ENCODE measurements around the gene PCDHGC3.

PCDHGC3 gene

DNA sequence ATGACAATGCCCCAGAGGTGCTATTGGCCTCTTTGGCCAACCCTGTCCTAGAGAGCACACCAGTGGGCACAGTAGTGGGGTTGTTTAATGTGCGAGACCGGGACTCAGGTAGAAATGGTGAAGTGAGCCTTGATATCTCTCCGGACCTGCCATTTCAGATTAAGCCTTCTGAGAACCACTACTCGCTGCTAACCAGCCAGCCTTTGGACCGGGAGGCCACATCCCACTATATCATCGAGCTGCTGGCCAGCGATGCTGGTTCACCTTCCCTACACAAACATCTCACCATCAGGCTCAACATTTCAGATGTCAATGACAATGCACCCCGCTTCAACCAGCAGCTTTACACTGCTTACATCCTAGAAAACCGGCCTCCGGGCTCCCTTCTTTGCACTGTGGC, 14.5 kb downstream of the PCDHGC3 start:
- no peak overlapping the region for H3K4me3 ChIP-seq (ENCODE audit: low read length)
- TF ChIP-seq, protein P1, sequence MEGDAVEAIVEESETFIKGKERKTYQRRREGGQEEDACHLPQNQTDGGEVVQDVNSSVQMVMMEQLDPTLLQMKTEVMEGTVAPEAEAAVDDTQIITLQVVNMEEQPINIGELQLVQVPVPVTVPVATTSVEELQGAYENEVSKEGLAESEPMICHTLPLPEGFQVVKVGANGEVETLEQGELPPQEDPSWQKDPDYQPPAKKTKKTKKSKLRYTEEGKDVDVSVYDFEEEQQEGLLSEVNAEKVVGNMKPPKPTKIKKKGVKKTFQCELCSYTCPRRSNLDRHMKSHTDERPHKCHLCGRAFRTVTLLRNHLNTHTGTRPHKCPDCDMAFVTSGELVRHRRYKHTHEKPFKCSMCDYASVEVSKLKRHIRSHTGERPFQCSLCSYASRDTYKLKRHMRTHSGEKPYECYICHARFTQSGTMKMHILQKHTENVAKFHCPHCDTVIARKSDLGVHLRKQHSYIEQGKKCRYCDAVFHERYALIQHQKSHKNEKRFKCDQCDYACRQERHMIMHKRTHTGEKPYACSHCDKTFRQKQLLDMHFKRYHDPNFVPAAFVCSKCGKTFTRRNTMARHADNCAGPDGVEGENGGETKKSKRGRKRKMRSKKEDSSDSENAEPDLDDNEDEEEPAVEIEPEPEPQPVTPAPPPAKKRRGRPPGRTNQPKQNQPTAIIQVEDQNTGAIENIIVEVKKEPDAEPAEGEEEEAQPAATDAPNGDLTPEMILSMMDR (IDR thresholded peaks at IDR 0.05; ENCODE audit: insufficient read depth, low read depth, low read length, missing control alignments) = no peak
- DNase-seq (ENCODE audit: low read depth) = no peak

DNA sequence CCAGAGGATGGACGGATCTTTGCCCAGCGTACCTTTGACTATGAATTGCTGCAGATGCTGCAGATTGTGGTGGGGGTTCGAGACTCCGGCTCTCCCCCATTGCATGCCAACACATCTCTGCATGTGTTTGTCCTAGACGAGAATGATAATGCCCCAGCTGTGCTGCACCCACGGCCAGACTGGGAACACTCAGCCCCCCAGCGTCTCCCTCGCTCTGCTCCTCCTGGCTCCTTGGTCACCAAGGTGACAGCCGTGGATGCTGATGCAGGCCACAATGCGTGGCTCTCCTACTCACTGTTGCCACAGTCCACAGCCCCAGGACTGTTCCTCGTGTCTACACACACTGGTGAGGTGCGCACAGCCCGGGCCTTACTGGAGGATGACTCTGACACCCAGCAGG, 15.0 kb downstream of the PCDHGC3 start:
- H3K4me3 ChIP-seq (ENCODE audit: low read length) = no peak overlapping the region
- no peak for DNase-seq (ENCODE audit: low read depth)
- TF ChIP-seq, protein P1 (IDR thresholded peaks at IDR 0.05; ENCODE audit: insufficient read depth, low read depth, low read length, missing control alignments) = no peak

DNA sequence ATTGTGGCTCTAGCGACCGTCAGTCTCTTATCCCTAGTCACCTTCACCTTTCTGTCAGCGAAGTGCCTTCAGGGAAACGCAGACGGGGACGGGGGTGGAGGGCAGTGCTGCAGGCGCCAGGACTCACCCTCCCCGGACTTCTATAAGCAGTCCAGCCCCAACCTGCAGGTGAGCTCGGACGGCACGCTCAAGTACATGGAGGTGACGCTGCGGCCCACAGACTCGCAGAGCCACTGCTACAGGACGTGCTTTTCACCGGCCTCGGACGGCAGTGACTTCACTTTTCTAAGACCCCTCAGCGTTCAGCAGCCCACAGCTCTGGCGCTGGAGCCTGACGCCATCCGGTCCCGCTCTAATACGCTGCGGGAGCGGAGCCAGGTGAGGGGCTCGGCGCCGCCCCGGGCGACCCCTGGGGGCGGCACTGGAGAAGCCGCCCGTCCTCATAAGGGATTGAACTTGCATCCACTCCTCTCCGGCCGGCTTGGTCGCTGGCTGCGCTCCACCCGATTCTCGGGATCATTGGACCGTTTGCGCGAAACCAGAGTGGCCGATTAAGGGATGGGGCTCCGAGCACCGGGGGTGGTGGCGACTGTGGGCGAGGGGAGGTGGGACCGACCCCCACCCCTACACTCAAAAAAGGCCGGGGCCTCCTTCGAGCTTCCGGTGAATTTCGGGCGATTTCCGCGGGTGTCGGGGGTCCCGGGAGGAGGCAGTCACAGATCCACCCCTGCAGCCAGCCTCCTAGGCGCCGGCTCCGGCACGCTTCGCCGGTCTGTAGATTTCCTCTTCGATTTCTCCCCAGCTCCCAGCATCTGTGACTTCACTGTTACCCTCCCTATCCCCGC, 15.8 kb downstream of the PCDHGC3 start:
- TF ChIP-seq, protein P1 (IDR thresholded peaks at IDR 0.05; ENCODE audit: insufficient read depth, low read depth, low read length, missing control alignments) = no peak
- no peak overlapping the region for H3K4me3 ChIP-seq (ENCODE audit: low read length)
- no peak for DNase-seq (ENCODE audit: low read depth)

DNA sequence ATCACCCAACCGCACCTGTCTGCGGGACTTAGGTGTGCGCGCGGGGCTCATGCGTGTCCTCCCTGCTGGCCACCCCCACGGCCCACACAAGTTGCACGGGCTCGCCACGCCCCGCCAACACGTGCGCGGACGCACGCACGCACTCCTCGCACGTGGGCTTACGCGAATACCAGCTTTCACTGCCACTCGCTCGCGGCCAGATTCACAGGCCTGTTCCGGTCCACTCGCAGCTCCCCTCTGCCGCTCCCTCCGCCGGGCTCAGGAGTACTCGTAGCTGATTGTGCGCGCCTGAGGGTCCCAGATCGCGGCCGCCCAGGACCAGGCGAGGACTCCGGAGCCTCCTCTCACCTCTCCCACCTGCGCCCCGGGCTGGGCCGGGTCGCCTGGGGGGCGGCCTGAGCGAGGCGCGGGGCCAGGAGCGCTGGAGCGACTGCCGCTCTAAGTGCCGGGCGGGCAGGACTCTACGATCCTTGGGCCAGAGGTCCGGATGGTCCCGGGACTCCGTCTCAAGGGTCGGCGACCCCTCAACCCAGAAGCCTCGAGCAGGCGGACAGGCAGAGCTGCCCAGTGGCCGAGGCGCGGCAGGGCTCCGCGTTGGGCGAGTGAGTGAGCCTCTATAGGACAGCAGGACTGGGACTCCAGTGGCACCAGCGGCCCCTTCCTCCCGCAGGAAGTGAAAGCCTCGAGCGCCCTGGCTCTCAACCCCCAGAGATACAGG, 16.6 kb downstream of the PCDHGC3 start:
- TF ChIP-seq, protein P1 (IDR thresholded peaks at IDR 0.05; ENCODE audit: insufficient read depth, low read depth, low read length, missing control alignments) = no peak
- no peak overlapping the region for H3K4me3 ChIP-seq (ENCODE audit: low read length)
- no peak for DNase-seq (ENCODE audit: low read depth)

DNA sequence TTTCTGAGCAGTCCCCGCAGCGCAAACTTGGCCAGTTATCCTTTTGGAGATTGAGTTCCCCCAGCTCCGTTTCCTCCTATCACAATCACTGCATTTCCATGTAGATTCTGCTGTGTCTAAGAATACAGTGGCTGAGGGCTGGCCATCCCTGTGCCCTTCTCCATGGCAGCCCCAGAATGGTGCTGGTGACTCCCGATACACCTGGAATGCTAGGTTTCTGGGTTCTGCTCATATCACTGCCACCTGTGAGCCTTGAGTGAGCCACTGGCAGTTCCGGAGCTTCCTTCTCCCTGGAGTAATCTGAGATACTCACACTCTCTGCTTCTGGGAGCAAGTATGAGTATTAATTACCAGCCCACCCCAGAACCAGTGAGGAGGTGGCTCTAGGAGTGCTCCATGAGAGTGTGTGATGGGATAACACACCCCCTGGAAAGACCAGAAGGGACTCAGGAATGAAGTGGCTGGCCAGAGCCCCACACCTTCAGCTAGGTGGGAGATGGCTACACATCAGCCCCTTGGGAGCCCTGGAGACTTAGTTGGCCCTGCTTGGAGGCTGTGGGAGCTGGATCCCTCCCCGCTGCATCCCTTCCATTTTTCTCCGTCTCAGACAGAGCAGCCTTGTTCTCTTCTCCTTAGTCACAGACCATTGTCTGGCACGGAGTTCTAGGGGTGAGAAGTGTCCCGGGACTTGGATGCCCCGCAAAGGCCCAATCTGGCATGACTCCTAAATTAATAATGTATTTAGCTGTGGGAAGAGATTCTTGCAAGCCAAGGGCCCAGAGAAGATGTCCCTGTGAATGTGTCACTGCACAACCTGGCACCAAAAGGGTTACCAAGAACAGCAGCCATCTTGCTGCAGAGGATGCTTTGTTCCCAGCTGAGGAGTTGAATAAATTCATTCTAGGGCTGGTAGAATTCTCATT, 18.0 kb downstream of the PCDHGC3 start:
- TF ChIP-seq, protein P1 (IDR thresholded peaks at IDR 0.05; ENCODE audit: insufficient read depth, low read depth, low read length, missing control alignments) = no peak
- DNase-seq (ENCODE audit: low read depth) = no peak
- H3K4me3 ChIP-seq (ENCODE audit: low read length) = no peak overlapping the region

DNA sequence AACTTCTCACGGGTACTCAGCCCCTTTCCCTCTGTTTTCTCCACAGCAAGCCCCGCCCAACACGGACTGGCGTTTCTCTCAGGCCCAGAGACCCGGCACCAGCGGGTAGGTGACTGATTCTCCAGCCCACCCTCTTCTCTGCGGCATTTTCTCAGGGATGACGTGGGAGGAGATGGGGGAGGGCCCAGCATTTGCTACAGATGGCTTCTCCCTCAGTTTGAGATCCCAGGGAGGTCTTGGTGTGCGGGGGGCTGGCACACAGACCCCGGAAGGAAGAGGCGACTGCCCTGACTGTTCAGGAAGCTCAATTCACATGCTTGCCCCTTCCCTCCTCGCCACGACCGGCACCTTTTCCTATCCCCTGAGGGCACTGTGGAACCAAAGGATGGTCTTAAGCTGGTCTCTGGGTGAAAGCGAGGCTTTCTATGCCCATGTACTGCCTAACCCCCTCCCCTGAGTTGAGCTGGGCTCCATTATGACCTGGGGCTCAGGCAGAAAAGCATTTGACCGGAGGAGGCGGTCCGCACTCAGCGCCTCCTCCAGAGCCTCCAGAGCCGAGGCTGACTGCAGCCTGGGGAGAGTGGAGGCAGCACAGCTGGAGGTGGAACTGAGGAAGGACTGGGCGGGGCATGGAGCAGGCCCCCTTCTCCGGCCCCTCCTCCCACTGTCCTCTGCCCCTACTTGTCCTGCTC, 19.1 kb downstream of the PCDHGC3 start:
- TF ChIP-seq, protein P1 (IDR thresholded peaks at IDR 0.05; ENCODE audit: insufficient read depth, low read depth, low read length, missing control alignments) = no peak
- no peak overlapping the region for H3K4me3 ChIP-seq (ENCODE audit: low read length)
- DNase-seq (ENCODE audit: low read depth) = no peak
